IMR-90 (cell line): ENCODE results near the gene MTUS2. TPM values are rescaled to one million over a fixed set of nuclear protein-coding genes. Genes with fewer than 3 reads are reported as not detected.

Experiments
- ATAC-seq: fragments of 200-7000 bp; cut with Tn5 transposase; 2 replicates; pipeline ENCODE4 v1.9.1; 2020; ENCODE audit warnings: low read depth, mild to moderate bottlenecking, moderate library complexity
- BruUV-seq: library from RNA; stranded (reverse); fragments of 400-500 nt; replicated peaks from 2 replicates; lab custom pipeline; 2021; lab: Mats Ljungman, UMichigan
- CTCF ChIA-PET: fragments of 300-600 bp; formaldehyde crosslinking; extraction: SDS; loops from one replicate; lab custom pipeline; 2021; ENCODE audit warnings: antibody characterized with exemption; lab: Yijun Ruan, JAX
- POLR2A ChIA-PET: fragments of 300-600 bp; sonication (Branson Sonifier 250); formaldehyde crosslinking; loops from one replicate; lab custom pipeline; 2022; ENCODE audit warnings: antibody characterized with exemption; ENCODE audit not compliant: unreplicated experiment; lab: Charles Lee
- DNase-seq: peaks from one replicate; pipeline ENCODE4 v3.0.0; 2013
- H2AFZ ChIP-seq: replicated peaks from 2 replicates; pipeline ENCODE3; 2013; ENCODE audit warnings: low read length, mild to moderate bottlenecking; ENCODE audit not compliant: poor library complexity
- H2AK5ac ChIP-seq: 2 replicates; pipeline ENCODE4 v1.6.1; 2013; ENCODE audit warnings: low read depth, low read length, inconsistent platforms
- H2AK9ac ChIP-seq: replicated peaks from 2 replicates; pipeline ENCODE3; 2013; ENCODE audit warnings: mild to moderate bottlenecking, low read depth, low read length, moderate library complexity; ENCODE audit not compliant: poor library complexity
- H2BK120ac ChIP-seq: 2 replicates; pipeline ENCODE4 v1.6.1; 2013; ENCODE audit warnings: low read depth, low read length, inconsistent platforms
- H2BK15ac ChIP-seq: 3 replicates; pipeline ENCODE4 v1.6.1; 2013; ENCODE audit warnings: low read depth, low read length, inconsistent platforms
- H2BK20ac ChIP-seq: 2 replicates; pipeline ENCODE4 v1.6.1; 2013; ENCODE audit warnings: low read depth, mild to moderate bottlenecking, inconsistent platforms, low read length, moderate library complexity
- H2BK5ac ChIP-seq: 2 replicates; pipeline ENCODE4 v1.6.1; 2013; ENCODE audit warnings: mild to moderate bottlenecking, low read depth, low read length, inconsistent platforms; ENCODE audit not compliant: poor library complexity, severe bottlenecking
- H3K14ac ChIP-seq: replicated peaks from 2 replicates; pipeline ENCODE4 v1.6.1; 2013; ENCODE audit warnings: low read depth, low read length, inconsistent platforms
- H3K18ac ChIP-seq: 2 replicates; pipeline ENCODE4 v1.6.1; 2013; ENCODE audit warnings: low read depth, low read length, control low read depth
- H3K23ac ChIP-seq: 2 replicates; pipeline ENCODE4 v1.6.1; 2013; ENCODE audit warnings: low read depth, low read length, inconsistent platforms
- H3K27ac ChIP-seq: 2 replicates; pipeline ENCODE4 v1.5.1; 2013; ENCODE audit warnings: mild to moderate bottlenecking, control low read depth, low read length; ENCODE audit not compliant: insufficient read depth
- H3K27me3 ChIP-seq: 2 replicates; pipeline ENCODE4 v1.6.1; 2013; ENCODE audit warnings: low read length; ENCODE audit not compliant: control insufficient read depth, insufficient read depth
- H3K36me3 ChIP-seq: 2 replicates; pipeline ENCODE4 v1.6.1; 2013; ENCODE audit warnings: low read length, mixed read lengths; ENCODE audit not compliant: control insufficient read depth, insufficient read depth
- H3K4ac ChIP-seq: 2 replicates; pipeline ENCODE4 v1.6.1; 2013; ENCODE audit warnings: low read depth, low read length, inconsistent platforms
- H3K4me1 ChIP-seq: 2 replicates; pipeline ENCODE4 v1.6.1; 2013; ENCODE audit warnings: low read length, mixed read lengths; ENCODE audit not compliant: control insufficient read depth, insufficient read depth
- H3K4me2 ChIP-seq: 2 replicates; pipeline ENCODE4 v1.6.1; 2013; ENCODE audit warnings: low read depth, mild to moderate bottlenecking, control low read depth, low read length, moderate library complexity
- H3K4me3 ChIP-seq: 2 replicates; pipeline ENCODE4 v1.5.1; 2013; ENCODE audit warnings: low read depth, mild to moderate bottlenecking, control low read depth, low read length, moderate library complexity; ENCODE audit not compliant: insufficient read depth
- H3K56ac ChIP-seq: 2 replicates; pipeline ENCODE4 v1.6.1; 2013; ENCODE audit warnings: low read length, inconsistent platforms; ENCODE audit not compliant: insufficient read depth; ENCODE audit errors: extremely low read depth
- H3K79me1 ChIP-seq, 2 experiments: 2 replicates each; pipeline ENCODE4 v1.6.1; 2013; ENCODE audit warnings: low read length in 2 of 2, inconsistent platforms in 1 of 2, low read depth in 1 of 2
- H3K9ac ChIP-seq: 2 replicates; pipeline ENCODE4 v1.6.1; 2013; ENCODE audit warnings: low read depth, low read length, control low read depth
- H3K9me1 ChIP-seq: 2 replicates; pipeline ENCODE4 v1.6.1; 2013; ENCODE audit warnings: low read length, inconsistent platforms; ENCODE audit not compliant: insufficient read depth
- H3K9me3 ChIP-seq: 2 replicates; pipeline ENCODE4 v1.6.1; 2013; ENCODE audit warnings: low read length; ENCODE audit not compliant: control insufficient read depth, insufficient read depth
- H4K20me1 ChIP-seq: 2 replicates; pipeline ENCODE4 v1.6.1; 2013; ENCODE audit warnings: low read length, inconsistent platforms; ENCODE audit not compliant: insufficient read depth
- H4K5ac ChIP-seq: 2 replicates; pipeline ENCODE4 v1.6.1; 2013; ENCODE audit warnings: mild to moderate bottlenecking, low read depth, low read length, control low read depth
- H4K8ac ChIP-seq, 2 experiments: 2 replicates each; pipeline ENCODE4 v1.6.1; 2013; ENCODE audit warnings: low read depth in 2 of 2, low read length in 2 of 2, control low read depth in 1 of 2, inconsistent platforms in 1 of 2
- H4K91ac ChIP-seq: 2 replicates; pipeline ENCODE4 v1.6.1; 2013; ENCODE audit warnings: low read depth, low read length, inconsistent platforms; ENCODE audit not compliant: insufficient read depth
- ELK1 ChIP-seq: fragments of 150-350 bp; IDR thresholded peaks from 2 replicates; pipeline ENCODE4 v1.6.1; 2016; ENCODE audit warnings: low read depth, mild to moderate bottlenecking, low read length, moderate library complexity, borderline replicate concordance
- FOS ChIP-seq: fragments of 150-350 bp; IDR thresholded peaks from 2 replicates; pipeline ENCODE4 v1.6.1; 2016; ENCODE audit warnings: low read depth, low read length
- MXI1 ChIP-seq: IDR thresholded peaks from 2 replicates; pipeline ENCODE4 v1.6.1; 2012; ENCODE audit warnings: low read depth, mild to moderate bottlenecking, low read length, moderate library complexity, borderline replicate concordance
- dilution Hi-C: fragments of 300-500 bp; cut with HindIII; formaldehyde crosslinking; loops from one replicate; pipeline ENCODE4 v1.14.3; 2018; ENCODE audit warnings: low sequenced_read_pairs; ENCODE audit not compliant: unreplicated experiment
- in situ Hi-C: fragments of 300-500 bp; cut with MboI; formaldehyde crosslinking; loops from 3 replicates; pipeline ENCODE4 v1.14.3; 2019; ENCODE audit warnings: low sequenced_read_pairs, inconsistent platforms, mixed read lengths
- intact Hi-C: fragments of 100-400 bp; cut with micrococcal nuclease; formaldehyde crosslinking; loops from 2 replicates; pipeline ENCODE4 v1.10.0; 2022
- polyA plus RNA-seq, 3 experiments: library from polyadenylated mRNA; depleted of rRNA; stranded (reverse); fragments of >200 nt; gene quantifications; 2 replicates each; pipeline ENCODE4 v1.2.3, GENCODE V29; 2012; ENCODE audit warnings: low replicate concordance in 1 of 3
- total RNA-seq: library from RNA; depleted of rRNA; stranded (reverse); fragments of >200 nt; gene quantifications from 2 replicates; pipeline ENCODE4 v1.2.3, GENCODE V29; 2012

The MTUS2 gene
- total and polyA plus RNA-seq, 2 of the 4 experiments (the other 2 are of a cell fraction) = under 0.01 to 0.02 TPM

GRCh38 chr13:29457299-29457698 is 637.2 kb downstream of the MTUS2 start:
- Histone ChIP-seq H4K8ac (no peak overlapping the region), H3K14ac (no peak overlapping the region), H4K91ac (no peak overlapping the region), H2AK9ac (no peak overlapping the region), H3K27ac (no peak overlapping the region), H3K4me1 (no peaks in the 10 kb centered on the region), H3K27me3 (peaks cover 24% of the 10 kb centered on the region), H2BK20ac (no peak overlapping the region), H3K9ac (no peak overlapping the region), H2BK15ac (no peak overlapping the region), H3K18ac (no peak overlapping the region), H3K4me2 (no peak overlapping the region), H3K79me1 (no peaks in the 10 kb centered on the region), H3K36me3 (no peaks in the 10 kb centered on the region), H3K9me3 (no peaks in the 10 kb centered on the region), H2BK5ac (no peak overlapping the region), H3K23ac (no peak overlapping the region), H3K56ac (no peak overlapping the region), H2BK120ac (no peak overlapping the region), H3K4me3 (no peak overlapping the region), H4K20me1 (no peaks in the 10 kb centered on the region), H4K5ac (no peak overlapping the region), H3K9me1 (no peaks in the 10 kb centered on the region), H3K4ac (no peak overlapping the region), H2AK5ac (no peak overlapping the region), H2AFZ (no peak overlapping the region)
- ATAC-seq (0 out of 2 replicates have a peak, but pooled peaks have one; percentile 49), DNase-seq (peak; percentile 79)
- BruUV-seq = no TSS peak
- in situ Hi-C loops (no loop called here), dilution Hi-C loops (no loop called here), intact Hi-C loops (no loop called here)
- ChIA-PET POLR2A (no interaction called here), CTCF (no interaction called here)
- TF ChIP-seq FOS (peak; percentile 33; the same call in 1 of the 2 replicates), ELK1 (no peak), MXI1 (no peak)
